Natural killer cell (primary cell): ENCODE results near the gene FOXD4L3. TPM values are rescaled to one million over a fixed set of nuclear protein-coding genes. Genes with fewer than 3 reads are reported as not detected.
A peak's percentile ranks its signal among the peaks of the same experiment; 100 is the strongest.
"Not testable (repeated sequence)": the region's sequence is repeated elsewhere in the genome, so short reads cannot be mapped to it uniquely, and the experiment has no call there.

Experiments
- ATAC-seq, 3 donors: fragments of 150-1000 bp in 2 of 3; fragments of 200-7000 bp in 1 of 3; cut with Tn5 transposase; 1 replicate in 1 of 3; 2 replicates in 2 of 3; pipeline ENCODE4 v1.10.0; 2021; ENCODE audit warnings: mild to moderate bottlenecking in 2 of 3, moderate library complexity in 2 of 3
- DNase-seq, 2 donors: peaks; one replicate each; pipeline versions ENCODE4 v3.0.0 to v3.0.0-alpha.2; 2013 to 2021; ENCODE audit warnings: mixed read lengths in 1 of 2
- H3K27ac ChIP-seq: one replicate; pipeline ENCODE4 v1.5.1; 2013; ENCODE audit warnings: mild to moderate bottlenecking, low read length
- H3K27me3 ChIP-seq: one replicate; pipeline ENCODE4 v1.6.1; 2013; ENCODE audit warnings: low read length; ENCODE audit not compliant: control insufficient read depth, insufficient read depth
- H3K36me3 ChIP-seq: one replicate; pipeline ENCODE4 v1.6.1; 2013; ENCODE audit warnings: low read length; ENCODE audit not compliant: control insufficient read depth, insufficient read depth
- H3K4me1 ChIP-seq: one replicate; pipeline ENCODE4 v1.6.1; 2013; ENCODE audit warnings: low read length; ENCODE audit not compliant: control insufficient read depth, insufficient read depth
- H3K4me3 ChIP-seq: one replicate; pipeline ENCODE4 v1.5.1; 2013; ENCODE audit warnings: low read length
- H3K9me3 ChIP-seq: one replicate; pipeline ENCODE4 v1.6.1; 2013; ENCODE audit warnings: low read length; ENCODE audit not compliant: control insufficient read depth, insufficient read depth
- H3K27ac Mint-ChIP-seq, 2 donors: one replicate each; pipeline ENCODE4 v1.8.0; 2022; ENCODE audit warnings: mild to moderate bottlenecking in 2 of 2, mixed read lengths in 2 of 2, moderate library complexity in 1 of 2
- H3K27me3 Mint-ChIP-seq, 2 donors: one replicate each; pipeline ENCODE4 v1.8.0; 2022; ENCODE audit warnings: low read depth in 2 of 2, mixed read lengths in 2 of 2
- H3K36me3 Mint-ChIP-seq: one replicate; pipeline ENCODE4 v1.8.0; 2022; ENCODE audit warnings: mixed read lengths
- H3K4me1 Mint-ChIP-seq, 2 donors: one replicate each; pipeline ENCODE4 v1.8.0; 2022; ENCODE audit warnings: mixed read lengths in 2 of 2
- H3K4me3 Mint-ChIP-seq: one replicate; pipeline ENCODE4 v1.8.0; 2022; ENCODE audit warnings: mild to moderate bottlenecking, moderate library complexity, mixed read lengths
- H3K9me3 Mint-ChIP-seq, 2 donors: one replicate each; pipeline ENCODE4 v1.8.0; 2022; ENCODE audit warnings: mixed read lengths in 2 of 2
- WGBS: methylation state at CpG from one replicate; pipeline ENCODE4 v1.1.7; 2013; ENCODE audit warnings: missing lambda C conversion rate; ENCODE audit not compliant: insufficient coverage; 5-methylcytosine and 5-hydroxymethylcytosine counted together
- intact Hi-C: fragments of 100-400 bp; cut with micrococcal nuclease; formaldehyde crosslinking; loops from one replicate; pipeline ENCODE4 v1.14.2; 2022
- total RNA-seq, 4 donors: library from RNA; stranded (reverse); fragments of 120-200 nt in 1 of 4; gene quantifications; one replicate each; pipeline versions ENCODE4 v1.2.3 to v1.2.4, GENCODE V29; 2013 to 2022

Gene FOXD4L3
- total RNA-seq, 3 donors from 2014 or later (not counting 1 experiment from before 2014, with no cell fraction given) = not detected

- H3K27ac ChIP-seq, H3K4me3 ChIP-seq, H3K36me3 Mint-ChIP-seq, H3K27me3 Mint-ChIP-seq, H3K27ac Mint-ChIP-seq, H3K27me3 ChIP-seq, H3K4me1 Mint-ChIP-seq, H3K9me3 Mint-ChIP-seq, intact Hi-C loops, H3K9me3 ChIP-seq, H3K4me1 ChIP-seq, H3K4me3 Mint-ChIP-seq, DNase-seq, H3K36me3 ChIP-seq: not testable (repeated sequence)
- 32% methylated on average over 17 of the region's 21 CpGs for WGBS
- peak in 1 of 3 donors; percentile 28 for ATAC-seq
Observed at GRCh38 chr9:68307654-68308053, 5.0 kb downstream of the FOXD4L3 start.

GRCh38 chr9:68311208-68311607, 8.5 kb downstream of the FOXD4L3 start:
- no CpG with 5 or more reads among the region's 5 CpGs for WGBS
- not testable (repeated sequence) for ATAC-seq

GRCh38 chr9:68318209-68318608, 15.5 kb downstream of the FOXD4L3 start:
- H3K36me3 ChIP-seq, H3K4me1 ChIP-seq, intact Hi-C loops, H3K27me3 ChIP-seq, H3K4me3 Mint-ChIP-seq, H3K27me3 Mint-ChIP-seq, H3K9me3 Mint-ChIP-seq, DNase-seq, H3K4me1 Mint-ChIP-seq, H3K36me3 Mint-ChIP-seq, H3K27ac Mint-ChIP-seq, H3K27ac ChIP-seq, H3K4me3 ChIP-seq, H3K9me3 ChIP-seq: not testable (repeated sequence)
- peak in 1 of 3 donors; percentile 56 for ATAC-seq
- 59% methylated on average over 3 of the region's 10 CpGs for WGBS

More at GRCh38 chr9:68311208-68311607, 8.5 kb downstream of the FOXD4L3 start:
- intact Hi-C loops, H3K4me3 ChIP-seq, H3K4me1 Mint-ChIP-seq, H3K27ac Mint-ChIP-seq, H3K27me3 ChIP-seq, H3K27me3 Mint-ChIP-seq, DNase-seq, H3K27ac ChIP-seq, H3K4me3 Mint-ChIP-seq, H3K36me3 Mint-ChIP-seq, H3K9me3 ChIP-seq, H3K4me1 ChIP-seq, H3K36me3 ChIP-seq, H3K9me3 Mint-ChIP-seq: not testable (repeated sequence)

- WGBS = no CpG with 5 or more reads among the region's 24 CpGs
- DNase-seq, H3K36me3 ChIP-seq, H3K4me3 Mint-ChIP-seq, H3K27ac ChIP-seq, H3K27me3 ChIP-seq, H3K27me3 Mint-ChIP-seq, ATAC-seq, H3K4me1 ChIP-seq, H3K4me1 Mint-ChIP-seq, intact Hi-C loops, H3K4me3 ChIP-seq, H3K27ac Mint-ChIP-seq, H3K36me3 Mint-ChIP-seq, H3K9me3 Mint-ChIP-seq, H3K9me3 ChIP-seq: not testable (repeated sequence)
Observed at GRCh38 chr9:68323749-68324148, 21.1 kb downstream of the FOXD4L3 start.

GRCh38 chr9:68324518-68324917, 21.9 kb downstream of the FOXD4L3 start:
- ATAC-seq, H3K4me1 ChIP-seq, H3K4me3 Mint-ChIP-seq, H3K4me3 ChIP-seq, H3K27ac Mint-ChIP-seq, H3K27me3 ChIP-seq, H3K27me3 Mint-ChIP-seq, H3K4me1 Mint-ChIP-seq, H3K9me3 Mint-ChIP-seq, H3K36me3 Mint-ChIP-seq, intact Hi-C loops, DNase-seq, H3K36me3 ChIP-seq, H3K27ac ChIP-seq, H3K9me3 ChIP-seq: not testable (repeated sequence)
- no CpG with 5 or more reads among the region's 20 CpGs for WGBS

DNA sequence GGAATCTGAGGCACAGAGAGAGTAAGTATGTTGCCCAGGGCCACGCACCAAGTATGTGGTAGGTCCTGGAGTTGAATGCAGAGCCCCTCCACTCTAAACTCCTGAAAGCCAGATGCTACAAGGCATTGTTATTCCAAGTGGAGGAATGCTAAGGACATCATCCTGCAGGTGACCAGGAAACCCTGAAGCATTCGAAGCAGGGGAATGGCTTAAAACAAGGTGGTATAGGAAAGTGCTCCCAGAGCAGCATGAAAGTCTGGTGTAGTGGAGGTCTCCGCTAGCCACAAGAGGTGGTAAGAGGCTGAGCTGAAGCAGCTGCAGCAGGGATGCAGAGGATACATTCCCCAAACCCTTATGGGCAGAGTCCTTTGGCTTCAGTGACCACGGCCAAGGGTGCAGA, 26.4 kb downstream of the FOXD4L3 start:
- 38% methylated on average over 1 of the region's 4 CpGs for WGBS
- ATAC-seq, H3K27ac ChIP-seq, DNase-seq, H3K9me3 ChIP-seq, H3K4me1 Mint-ChIP-seq, H3K4me3 Mint-ChIP-seq, H3K9me3 Mint-ChIP-seq, H3K27me3 ChIP-seq, H3K27me3 Mint-ChIP-seq, H3K36me3 Mint-ChIP-seq, H3K4me3 ChIP-seq, H3K4me1 ChIP-seq, H3K36me3 ChIP-seq, intact Hi-C loops, H3K27ac Mint-ChIP-seq: not testable (repeated sequence)

GRCh38 chr9:68330531-68331173, 28.0 kb downstream of the FOXD4L3 start:
- H3K27me3 Mint-ChIP-seq, H3K4me1 Mint-ChIP-seq, H3K4me3 ChIP-seq, H3K27ac ChIP-seq, H3K36me3 Mint-ChIP-seq, intact Hi-C loops, H3K4me1 ChIP-seq, H3K9me3 Mint-ChIP-seq, DNase-seq, H3K27ac Mint-ChIP-seq, H3K4me3 Mint-ChIP-seq, H3K27me3 ChIP-seq, H3K36me3 ChIP-seq, H3K9me3 ChIP-seq, ATAC-seq: not testable (repeated sequence)
- 93% methylated on average over 4 of the region's 11 CpGs for WGBS

- H3K27me3 ChIP-seq, H3K4me1 ChIP-seq, H3K27ac Mint-ChIP-seq, H3K4me3 ChIP-seq, H3K4me3 Mint-ChIP-seq, H3K9me3 ChIP-seq, H3K9me3 Mint-ChIP-seq, DNase-seq, H3K27ac ChIP-seq, H3K36me3 ChIP-seq, intact Hi-C loops, H3K36me3 Mint-ChIP-seq, ATAC-seq, H3K27me3 Mint-ChIP-seq, H3K4me1 Mint-ChIP-seq: not testable (repeated sequence)
- WGBS = no CpG with 5 or more reads among the region's 1 CpG
Observed at GRCh38 chr9:68332122-68332521, 29.5 kb downstream of the FOXD4L3 start.
